Psoas muscle (tissue), 8 donors: Measurements from ENCODE around the gene ARL15. TPM values are rescaled to one million over a fixed set of nuclear protein-coding genes. Genes with fewer than 3 reads are reported as not detected.

Experiments used
- ATAC-seq, 4 donors: fragments of 200-7000 bp; cut with Tn5 transposase; one replicate each; pipeline ENCODE4 v1.9.1; 2020; ENCODE audit warnings: moderate library complexity in 3 of 4, mild to moderate bottlenecking in 2 of 4
- DNase-seq, 2 donors: peaks; one replicate each; pipeline ENCODE4 v3.0.0-alpha.2; 2020
- H3K27ac ChIP-seq: fragments of 200-600 bp; one replicate; pipeline ENCODE4 v1.8.0; 2022
- H3K27me3 ChIP-seq, 3 donors: fragments of 200-600 bp in 1 of 3; one replicate each; pipeline versions ENCODE4 v1.6.1 to v1.8.0; 2013 to 2022; ENCODE audit warnings: low read length in 2 of 3, mild to moderate bottlenecking in 2 of 3, moderate library complexity in 1 of 3; ENCODE audit not compliant: insufficient read depth in 3 of 3
- H3K36me3 ChIP-seq, 2 donors: fragments of 200-600 bp in 1 of 2; one replicate each; pipeline versions ENCODE4 v1.6.1 to v1.8.0; 2013 to 2022; ENCODE audit warnings: low read depth in 1 of 2, mild to moderate bottlenecking in 1 of 2, moderate library complexity in 1 of 2; ENCODE audit not compliant: insufficient read depth in 1 of 2
- H3K4me1 ChIP-seq: fragments of 200-600 bp; one replicate; pipeline ENCODE4 v1.8.0; 2022
- H3K4me3 ChIP-seq: fragments of 200-600 bp; one replicate; pipeline ENCODE4 v1.8.0; 2022; ENCODE audit warnings: mild to moderate bottlenecking
- H3K9me3 ChIP-seq: fragments of 200-600 bp; one replicate; pipeline ENCODE4 v1.8.0; 2022
- CTCF ChIP-seq: fragments of 200-600 bp; IDR thresholded peaks from one replicate; pipeline ENCODE4 v1.8.0; 2022; ENCODE audit warnings: antibody characterized with exemption
- WGBS, 3 donors: extraction: QIAGEN DNeasy Blood & Tissue Kit; methylation state at CpG; one replicate each; pipeline versions ENCODE4 v1.1.6 to v1.1.7; 2013; 5-methylcytosine and 5-hydroxymethylcytosine counted together
- intact Hi-C, 2 donors: fragments of 100-400 bp; cut with DNase I; formaldehyde crosslinking; loops; one replicate each; pipeline versions ENCODE4 v1.11.0 to v1.14.2; 2022
- polyA plus RNA-seq, 3 donors: library from polyadenylated mRNA; stranded (reverse); fragments of 200-250 nt; gene quantifications; one replicate each; pipeline ENCODE4 v1.2.3, GENCODE V29; 2013
- total RNA-seq, 4 donors: library from RNA; stranded (reverse); fragmentation: NEBNext Ultra II Directional in 2 of 4; extraction: Animal tissue kit (Norgen Biotek cat#: 25700) in 2 of 4; gene quantifications; one replicate each; pipeline versions ENCODE4 v1.2.1 to v1.2.4, GENCODE V29; 2021 to 2023
- donor health status: healthy with polysubstance abuse.
- donor health status: DM: no; HTN: no; CAD: no; lungs with moderate emphysema.
- donor health status: Bipolar disorder and iron deficiency.
- donor health status: healthy.
- donor health status: DM: yes; HTN: yes; CAD: no.
- donor health status: DM: no; HTN: no; CAD: no.
- donor health status: DM: no; HTN: no; CAD: no.
- donor health status: DM: yes; HTN: yes; CAD: no.

ARL15 gene
- total and polyA plus RNA-seq, 7 donors = 2.5 to 8.9 (median 4.6) TPM

GRCh38 chr5:54263447-54263846 lies 46.9 kb downstream of the ARL15 start:
- DNase-seq (no peak), ATAC-seq (no peak)
- Histone ChIP-seq H3K4me3 (no peak overlapping the region), H3K4me1 (no peaks in the 10 kb centered on the region), H3K9me3 (no peaks in the 10 kb centered on the region), H3K27me3 (no peaks in the 10 kb centered on the region), H3K36me3 (no peaks in the 10 kb centered on the region), H3K27ac (no peak overlapping the region)
- TF ChIP-seq CTCF = no peak
- intact Hi-C loops = no loop called here
- whole genome bisulfite sequencing, 3 donors = 62 to 68% (median 65%) methylated on average over 1 of the region's 1 CpG

- DNase-seq (no peak), ATAC-seq (no peak)
- H3K27me3 ChIP-seq = no peaks in the 10 kb centered on the region
- no peak overlapping the region for H3K27ac ChIP-seq
- no peak for TF ChIP-seq CTCF
- H3K9me3 ChIP-seq = no peaks in the 10 kb centered on the region
- no peaks in the 10 kb centered on the region for H3K36me3 ChIP-seq
- WGBS, 3 donors = 95 to 98% (median 96%) methylated on average over 3 of the region's 3 CpGs
- intact Hi-C loops = no loop called here
- no peak overlapping the region for H3K4me3 ChIP-seq
- no peaks in the 10 kb centered on the region for H3K4me1 ChIP-seq
These were observed 48.8 kb downstream of the ARL15 start for GRCh38 chr5:54261596-54261995.

GRCh38 chr5:54259981-54260380 lies 50.4 kb downstream of the ARL15 start:
- Histone ChIP-seq H3K9me3 (no peaks in the 10 kb centered on the region), H3K4me3 (no peak overlapping the region), H3K27me3 (no peaks in the 10 kb centered on the region), H3K27ac (no peak overlapping the region), H3K4me1 (no peaks in the 10 kb centered on the region), H3K36me3 (no peaks in the 10 kb centered on the region)
- ATAC-seq (no peak), DNase-seq (no peak)
- intact Hi-C loops = loop anchor here (10.0 kb wide), 2 partner anchors 225 to 625 kb away; no protein-coding TSS in a partner anchor
- TF ChIP-seq CTCF = no peak
- 92 to 95% (median 93%) methylated on average over 4 of the region's 4 CpGs for WGBS, 3 donors

- Histone ChIP-seq H3K27ac (no peak overlapping the region), H3K36me3 (no peaks in the 10 kb centered on the region), H3K27me3 (no peaks in the 10 kb centered on the region), H3K4me3 (no peak overlapping the region), H3K9me3 (no peaks in the 10 kb centered on the region), H3K4me1 (peaks cover 7% of the 10 kb centered on the region)
- intact Hi-C loops = loop anchor here (10.0 kb wide), 2 partner anchors 226 to 626 kb away; no protein-coding TSS in a partner anchor
- no peak for TF ChIP-seq CTCF
- no peak for ATAC-seq
- DNase-seq = no peak
These were observed 51.3 kb downstream of the ARL15 start for GRCh38 chr5:54259090-54259489.
